Measurements from ENCODE around the gene TLR3. TPM values are rescaled to one million over a fixed set of nuclear protein-coding genes. Genes with fewer than 3 reads are reported as not detected.

Gene TLR3
- polyA plus RNA-seq, 1 donor: 1.5 TPM

DNA sequence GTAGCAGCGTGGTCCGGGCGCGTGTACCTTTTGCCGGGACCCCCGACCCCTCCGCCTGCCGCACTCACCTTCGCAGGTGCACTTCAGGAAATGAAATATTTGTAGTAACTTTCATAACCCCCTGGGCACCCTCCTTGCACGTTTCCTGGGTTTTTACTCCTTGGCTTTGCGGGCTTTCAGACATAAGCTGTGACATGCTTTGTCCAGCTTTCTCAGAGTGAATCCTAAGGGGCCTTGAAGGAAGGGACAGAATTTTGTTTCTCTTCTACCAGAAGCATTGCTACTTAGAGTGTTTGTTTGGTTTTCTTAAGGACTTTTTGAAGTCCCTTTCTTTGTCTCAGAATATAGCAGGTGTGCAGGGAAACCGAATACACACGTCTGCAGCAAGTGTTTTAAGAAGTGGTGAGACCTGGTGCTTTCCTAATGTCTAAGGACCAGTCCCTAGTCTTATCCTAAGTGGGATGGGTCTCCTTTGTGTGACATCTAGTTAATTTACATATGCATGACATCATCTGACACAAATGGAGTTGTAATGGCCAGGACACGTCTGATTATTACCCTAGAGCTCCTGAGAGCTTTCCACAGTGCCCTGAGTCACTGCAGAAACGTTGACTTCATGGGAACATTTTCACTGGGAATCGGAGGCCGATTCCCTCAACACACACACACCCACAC, 36.8 kb downstream of the TLR3 start:
- DNase-seq: no peak

DNA sequence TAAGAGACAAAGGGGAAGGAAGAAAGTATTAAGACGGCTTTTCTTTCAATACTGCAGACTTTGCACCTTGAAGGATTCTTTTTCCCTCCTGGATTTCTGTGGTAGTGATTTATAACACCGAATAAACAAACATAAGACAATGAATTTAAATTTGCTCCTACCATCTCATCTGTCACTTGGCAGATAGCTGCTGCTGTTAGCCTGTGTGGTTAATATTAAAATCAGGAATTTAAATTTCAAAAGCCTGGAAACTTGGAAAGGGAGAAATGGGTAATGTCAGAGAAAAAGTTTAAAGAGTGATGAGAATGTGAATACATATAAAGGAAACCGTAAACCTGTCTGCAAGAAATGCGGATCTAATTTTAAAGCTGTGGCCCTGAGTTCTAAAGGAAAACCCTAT, 39.0 kb downstream of the TLR3 start:
- no peak for DNase-seq

DNA sequence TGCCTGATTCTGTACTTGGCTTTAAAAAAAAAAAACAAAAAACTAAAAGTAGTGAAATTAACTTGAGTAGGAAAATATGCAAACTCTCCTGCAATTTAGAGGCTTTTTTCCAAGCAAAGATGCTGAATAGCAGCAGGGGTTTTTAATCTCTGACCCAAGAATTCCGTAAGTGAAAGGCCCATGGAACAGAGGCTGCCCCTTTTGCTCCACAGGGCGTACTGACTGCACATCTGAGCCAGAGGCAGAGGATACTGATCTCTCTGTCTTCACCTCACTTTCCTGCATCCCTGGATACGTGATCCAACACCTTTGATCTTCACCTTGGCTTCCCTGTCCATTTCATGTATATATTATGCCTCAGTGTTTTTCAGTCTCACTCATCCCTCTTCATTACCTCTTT, 39.4 kb downstream of the TLR3 start:
- DNase-seq: no peak

DNA sequence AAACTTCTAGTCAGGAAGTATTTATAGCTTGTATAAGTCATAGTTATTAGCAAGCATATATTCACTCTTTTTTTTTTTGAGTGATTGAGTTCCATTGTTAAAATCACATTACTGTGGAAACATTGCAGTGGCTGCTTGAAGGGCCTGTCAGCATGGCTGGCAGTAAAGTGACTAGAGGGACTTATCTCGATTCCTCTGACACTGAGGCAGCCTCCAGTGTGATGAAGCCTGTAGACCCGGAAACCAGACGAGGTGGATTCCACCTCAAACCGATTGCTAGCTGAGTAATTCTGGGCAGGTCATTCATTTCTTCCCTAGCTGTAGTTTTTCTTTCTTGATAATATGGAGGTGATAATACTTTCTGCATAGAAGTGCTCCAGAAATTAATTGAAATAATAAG, 40.3 kb downstream of the TLR3 start:
- no peak for DNase-seq

DNA sequence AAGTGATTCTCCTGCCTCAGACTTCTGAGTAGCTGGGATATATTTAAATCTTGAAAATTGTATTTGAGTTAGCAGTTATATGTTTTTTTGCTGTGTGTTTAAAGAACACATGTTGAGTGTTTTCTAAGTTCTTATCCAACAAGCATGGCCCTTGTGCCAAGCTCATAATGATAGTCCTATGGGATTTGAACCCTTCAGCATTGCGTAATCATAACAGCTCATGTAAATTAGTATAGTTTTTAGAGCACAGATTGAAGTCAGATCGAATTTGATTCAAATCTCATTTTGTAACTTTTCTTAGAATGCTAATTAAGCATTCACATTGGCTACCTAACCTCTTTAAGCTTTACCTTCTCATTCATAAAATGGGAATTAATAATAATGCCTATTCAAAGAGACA, 47.7 kb downstream of the TLR3 start:
- no peak for DNase-seq

DNA sequence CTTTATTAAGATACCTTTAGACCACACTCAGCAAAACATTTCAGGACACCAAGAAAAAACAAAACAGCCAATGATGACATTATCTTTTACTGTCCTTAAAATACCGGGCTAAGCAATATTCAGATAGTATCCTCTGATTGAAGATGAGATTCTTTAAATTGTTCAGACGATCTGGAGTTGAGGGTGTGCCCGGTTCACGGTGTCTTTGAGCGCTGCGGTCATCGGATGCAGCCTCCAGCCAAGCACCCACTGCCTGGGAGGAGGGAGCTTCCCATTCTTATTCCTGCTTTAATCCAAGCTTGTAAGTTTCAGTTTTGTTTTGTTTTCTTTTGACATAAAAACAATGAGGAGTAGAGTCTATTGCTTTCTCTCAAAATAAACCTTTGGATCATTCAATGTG, 49.6 kb downstream of the TLR3 start:
- no peak for DNase-seq

DNA sequence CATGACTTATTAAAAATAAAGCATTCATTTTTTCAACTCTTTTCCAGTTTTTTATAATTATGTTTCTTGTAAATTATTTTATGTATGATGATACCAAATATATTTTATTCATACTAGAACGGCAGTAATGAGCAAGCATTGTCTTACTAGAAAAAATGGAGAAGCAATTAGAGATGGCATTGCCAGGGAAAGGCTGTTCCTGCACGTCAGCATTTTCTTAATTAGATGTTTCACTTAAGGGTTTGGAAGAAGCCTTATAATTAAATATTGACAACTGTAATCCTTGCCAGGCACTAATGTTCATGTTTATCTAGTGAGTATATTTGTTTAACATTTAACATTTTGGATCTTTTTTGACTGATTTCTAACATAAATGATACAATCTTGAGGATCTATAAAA, 52.1 kb downstream of the TLR3 start:
- no peak for DNase-seq

DNA sequence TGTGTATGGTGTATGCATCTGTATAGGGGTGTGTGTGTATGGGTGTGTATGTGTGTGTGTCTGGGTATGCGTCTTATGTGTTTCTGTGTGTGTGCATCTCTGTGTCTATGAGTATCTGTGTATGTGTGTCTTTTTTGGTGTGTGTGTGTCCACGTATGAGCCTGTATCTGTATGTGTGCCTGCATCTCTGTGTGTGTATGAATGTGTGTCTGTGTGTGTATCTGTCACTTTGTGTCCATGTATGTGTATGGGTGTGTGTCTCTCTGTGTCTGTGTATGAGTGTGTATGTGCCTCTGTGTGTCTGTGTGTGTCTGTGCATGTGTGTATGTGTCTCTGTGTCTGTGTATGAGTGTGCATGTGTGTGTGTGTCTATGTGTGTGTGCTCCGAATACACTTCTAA, 59.9 kb downstream of the TLR3 start:
- DNase-seq: no peak

DNA sequence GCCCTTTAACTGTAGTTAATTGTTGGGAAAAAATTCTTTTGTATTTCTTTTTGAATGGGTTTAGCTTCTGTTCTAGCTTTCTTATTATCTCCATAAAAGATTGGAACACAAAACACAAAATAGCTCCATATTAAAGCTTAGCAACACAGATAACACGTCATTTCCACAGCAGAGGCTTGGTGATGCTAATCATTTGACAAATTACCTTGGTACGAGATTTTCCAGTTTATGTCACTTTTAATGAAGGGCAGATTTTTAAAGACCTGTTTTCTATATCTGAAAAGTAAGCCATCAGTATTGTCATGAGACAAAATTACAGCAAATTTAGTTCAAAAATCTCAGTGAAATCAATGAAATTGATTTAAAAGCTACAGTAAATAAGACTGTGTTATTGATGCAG, 63.0 kb downstream of the TLR3 start:
- DNase-seq: no peak

DNA sequence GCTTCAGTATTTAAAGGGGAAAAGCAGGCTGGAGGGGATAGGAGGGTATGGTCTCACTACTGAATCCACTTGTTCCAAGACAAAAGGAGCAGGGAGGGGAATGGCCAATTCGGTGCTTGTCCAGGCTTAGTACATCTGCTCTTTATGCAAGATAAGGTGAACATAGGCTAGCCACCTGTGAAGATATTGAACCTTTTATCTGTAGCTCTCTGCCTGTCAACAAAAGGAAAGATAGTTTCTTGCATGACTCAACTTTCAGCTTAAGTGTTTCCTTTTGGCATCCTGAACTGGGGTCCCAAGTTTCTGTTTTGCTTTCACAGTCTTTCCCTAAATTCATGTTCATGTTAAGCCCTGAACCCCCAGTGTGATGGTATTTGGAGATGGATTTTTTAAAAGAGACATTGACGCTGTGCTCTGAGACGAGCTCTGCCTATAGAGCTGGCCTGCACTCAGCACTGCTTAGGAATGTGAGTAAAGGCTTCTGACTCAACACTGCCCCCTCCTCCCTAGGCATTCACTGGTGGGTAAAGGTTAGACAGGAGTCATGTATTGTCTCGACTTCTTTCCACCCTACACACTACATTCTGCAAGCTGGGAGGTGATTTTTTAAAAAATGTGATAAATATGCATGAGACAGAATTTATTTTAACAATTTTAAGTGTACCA, 63.8 kb downstream of the TLR3 start:
- no peak for DNase-seq

DNA sequence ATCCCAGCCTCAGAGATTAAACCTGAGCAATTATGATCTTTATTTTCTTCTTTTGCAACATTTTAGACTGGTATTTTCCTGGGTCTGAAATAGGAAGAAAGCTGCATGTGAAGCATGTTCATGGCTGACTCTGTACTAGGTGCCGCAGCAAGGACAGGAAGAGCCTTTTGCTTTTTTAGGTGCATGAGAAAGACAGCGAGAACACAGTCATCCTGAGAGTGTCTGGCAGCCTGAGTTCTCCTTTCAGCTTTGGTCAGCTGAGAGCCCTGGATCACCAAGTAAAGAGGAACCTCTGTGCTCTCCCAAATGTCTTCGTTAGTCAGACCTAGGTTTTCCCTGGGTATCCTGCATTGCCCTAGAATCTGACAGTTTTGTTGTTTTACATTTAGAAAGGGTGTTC, 65.3 kb downstream of the TLR3 start:
- no peak for DNase-seq

DNA sequence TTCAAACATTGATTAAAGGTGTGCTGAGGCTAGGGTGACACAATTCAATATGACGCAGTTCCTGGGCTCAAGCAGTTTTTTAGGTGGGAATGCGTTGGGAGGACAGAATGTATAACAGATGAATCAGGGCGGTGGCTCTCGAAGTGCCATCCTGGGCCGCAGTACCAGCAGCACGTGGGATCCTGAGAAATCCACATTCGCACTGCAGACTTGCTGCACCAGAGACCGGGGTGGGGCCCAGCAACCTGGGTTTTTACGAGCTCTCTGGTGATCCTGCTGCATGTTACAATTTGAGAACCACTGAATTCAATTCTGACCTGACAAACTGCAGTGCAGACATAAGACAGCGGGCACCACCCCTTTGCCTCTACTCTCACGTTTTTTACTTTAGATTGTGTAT, 65.9 kb downstream of the TLR3 start:
- no peak for DNase-seq

DNA sequence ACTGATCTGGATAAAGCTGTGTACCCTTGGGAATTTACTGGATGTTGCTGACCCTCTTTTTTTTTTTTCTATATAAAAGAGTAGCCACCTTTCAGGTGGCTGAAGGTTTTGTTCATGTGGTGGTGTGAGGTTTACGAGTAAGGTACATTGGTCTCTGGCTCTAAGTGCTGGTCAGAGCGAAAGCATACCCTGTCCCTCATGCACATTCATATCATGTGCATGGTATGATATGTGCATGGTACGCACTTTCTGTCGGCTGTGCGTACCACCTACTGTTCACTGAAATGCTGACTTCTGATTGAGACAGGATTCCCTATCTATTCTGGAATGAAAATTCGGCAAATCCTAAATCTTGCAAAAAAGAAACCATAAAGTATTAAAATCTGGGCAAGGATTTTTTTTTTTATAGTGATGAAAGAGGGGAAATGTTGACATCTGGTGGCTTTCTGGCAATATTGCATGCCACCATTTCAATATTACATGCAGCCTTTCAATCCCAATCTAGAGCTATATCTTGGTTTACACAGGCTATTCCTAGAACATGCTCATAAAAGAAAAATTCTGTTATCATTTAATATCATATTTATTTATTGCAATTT, 68.3 kb downstream of the TLR3 start:
- DNase-seq: no peak

Other genes with a start within 250 kb of the TLR3 start
- gene FAM149A, start 35.5 kb downstream of the TLR3 start, polyA plus RNA-seq (ENCODE audit: insufficient read length): 6.6 TPM
- 6.1 TPM for gene CYP4V2, start 122.4 kb downstream of the TLR3 start, polyA plus RNA-seq (ENCODE audit: insufficient read length)
- gene KLKB1, start 158.4 kb downstream of the TLR3 start, polyA plus RNA-seq (ENCODE audit: insufficient read length): not detected
- gene F11, start 197.0 kb downstream of the TLR3 start, polyA plus RNA-seq (ENCODE audit: insufficient read length): not detected

Data from hindlimb muscle (tissue), 1 donor.